H1 (cell line): Measurements from ENCODE around the gene LRR1. TPM values are rescaled to one million over a fixed set of nuclear protein-coding genes. Genes with fewer than 3 reads are reported as not detected.

ENCODE experiments used
- polyA plus RNA-seq, 7 experiments: library from polyadenylated mRNA; depleted of rRNA in 3 of 7; stranded (reverse) in 5 of 7; unstranded in 2 of 7; fragments of >200 nt in 5 of 7; fragments of 200-250 nt in 2 of 7; gene quantifications; 1 replicate in 5 of 7; 2 replicates in 1 of 7; 4 replicates in 1 of 7; pipeline versions ENCODE4 v1.2.1 to v1.2.3, GENCODE V29; 2011 to 2013; ENCODE audit warnings: missing spikeins in 2 of 7, mixed read lengths in 2 of 7
- small RNA-seq: library from polyadenylated mRNA; stranded (forward); fragments of <200 nt; extraction: miRNeasy Mini kit (QIAGEN cat#:217004); gene quantifications from one replicate; pipeline ENCODE3, GENCODE V24; 2013; ENCODE audit not compliant: insufficient read depth
- total RNA-seq: library from RNA; stranded (reverse); fragmentation: NEBNext Ultra II Directional; extraction: Animal tissue kit (Norgen Biotek cat#: 25700); gene quantifications from 2 replicates; pipeline ENCODE4 v1.2.1, GENCODE V29; 2021

LRR1 gene
- total and polyA plus RNA-seq, 2 of the 8 experiments (the other 6 are each of a cell fraction or from before 2014, with no cell fraction given) = 30.7 to 37.5 TPM

Small RNAs within 50 kb of the gene (small RNA-seq; reads per million reads assigned to genes)
- gene AL139099.3 = not detected
- not detected for gene AL139099.4
- gene RF00019 = not detected
- gene RNA5SP384 = not detected

Other genes with a start within 250 kb of the LRR1 start
- 2,193 and 2,231 TPM in 2 replicates for gene RPS29, start 12.6 kb upstream of the LRR1 start, total RNA-seq
- 23,165 and 25,452 TPM in 2 replicates for gene RPS29, start 12.6 kb upstream of the LRR1 start, polyA plus RNA-seq (2011; rRNA removed)
- gene RPL36AL, start 21.7 kb downstream of the LRR1 start, total RNA-seq = 230 and 233 TPM in 2 replicates
- gene RPL36AL, start 21.7 kb downstream of the LRR1 start, polyA plus RNA-seq (2011; rRNA removed) = 79.0 and 138 TPM in 2 replicates
- gene MGAT2, start 21.9 kb downstream of the LRR1 start, total RNA-seq = 23.7 and 24.5 TPM in 2 replicates
- gene MGAT2, start 21.9 kb downstream of the LRR1 start, polyA plus RNA-seq (2011; rRNA removed) = 10.0 and 10.6 TPM in 2 replicates
- 27.5 and 30.0 TPM in 2 replicates for gene DNAAF2, start 36.3 kb downstream of the LRR1 start, total RNA-seq
- gene DNAAF2, start 36.3 kb downstream of the LRR1 start, polyA plus RNA-seq (2011; rRNA removed) = 12.2 and 13.1 TPM in 2 replicates
- 31.2 and 34.0 TPM in 2 replicates for gene POLE2, start 89.3 kb downstream of the LRR1 start, total RNA-seq
- 24.5 and 41.7 TPM in 2 replicates for gene POLE2, start 89.3 kb downstream of the LRR1 start, polyA plus RNA-seq (2011; rRNA removed)
- gene KLHDC1, start 94.2 kb downstream of the LRR1 start, total RNA-seq = not detected in 2 replicates
- gene KLHDC1, start 94.2 kb downstream of the LRR1 start, polyA plus RNA-seq (2011; rRNA removed) = 0.08 TPM in 1 of 2 replicates, not detected in the other
- gene KLHDC2, start 169.2 kb downstream of the LRR1 start, total RNA-seq = 43.4 and 47.3 TPM in 2 replicates
- gene KLHDC2, start 169.2 kb downstream of the LRR1 start, polyA plus RNA-seq (2011; rRNA removed) = 24.7 and 32.9 TPM in 2 replicates